ENCODE data around the gene KCNC3.
"Not testable (repeated sequence)": the region's sequence is repeated elsewhere in the genome, so short reads cannot be mapped to it uniquely, and the experiment has no call there.

KCNC3 gene

DNA sequence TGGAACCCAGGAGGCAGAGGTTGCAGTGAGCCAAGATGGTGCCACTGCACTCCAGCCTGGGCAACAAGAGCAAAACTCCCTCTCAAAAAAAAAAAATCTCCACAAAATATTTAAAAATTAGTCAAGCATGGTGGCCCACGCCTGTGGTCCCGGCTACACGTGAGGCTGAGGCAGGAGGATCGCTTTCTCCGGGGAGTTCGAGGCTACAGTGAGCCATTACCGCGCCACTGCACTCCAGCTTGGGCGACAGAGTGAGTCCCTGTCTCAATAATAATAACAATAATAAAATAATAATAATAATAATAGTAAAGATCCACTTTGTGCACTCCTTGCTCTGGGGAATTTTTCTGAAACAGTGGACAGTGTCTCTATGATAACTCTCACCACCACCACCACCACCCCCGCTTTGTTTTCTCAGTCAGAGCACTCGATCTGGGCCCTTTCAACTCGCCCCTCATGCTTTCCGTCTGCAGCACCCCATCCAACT, 27.6 kb upstream of the KCNC3 start:
- DNase-seq (ENCODE audit: extremely low read depth in 1 of 2, low read depth in 1 of 2) = no peak

DNA sequence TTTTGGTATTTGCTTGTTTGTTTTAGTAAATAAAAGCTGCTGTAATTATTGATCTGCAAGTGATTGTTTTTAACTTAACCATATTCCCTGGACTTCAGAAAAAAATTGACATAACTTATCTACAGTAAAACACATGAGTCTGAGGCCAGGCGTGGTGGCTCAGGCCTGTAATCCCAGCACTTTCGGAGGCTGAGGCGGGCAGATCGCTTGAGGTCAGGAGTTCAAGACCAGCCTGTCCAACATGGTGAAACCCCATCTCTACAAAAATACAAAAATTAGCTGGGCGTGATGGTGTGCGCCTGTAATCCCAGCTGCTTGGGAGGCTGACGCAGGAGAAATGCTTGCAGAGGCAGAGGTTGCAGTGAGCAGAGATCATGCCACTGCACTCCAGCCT, 24.3 kb upstream of the KCNC3 start:
- DNase-seq (ENCODE audit: extremely low read depth in 1 of 2, low read depth in 1 of 2) = not testable (repeated sequence)

DNA sequence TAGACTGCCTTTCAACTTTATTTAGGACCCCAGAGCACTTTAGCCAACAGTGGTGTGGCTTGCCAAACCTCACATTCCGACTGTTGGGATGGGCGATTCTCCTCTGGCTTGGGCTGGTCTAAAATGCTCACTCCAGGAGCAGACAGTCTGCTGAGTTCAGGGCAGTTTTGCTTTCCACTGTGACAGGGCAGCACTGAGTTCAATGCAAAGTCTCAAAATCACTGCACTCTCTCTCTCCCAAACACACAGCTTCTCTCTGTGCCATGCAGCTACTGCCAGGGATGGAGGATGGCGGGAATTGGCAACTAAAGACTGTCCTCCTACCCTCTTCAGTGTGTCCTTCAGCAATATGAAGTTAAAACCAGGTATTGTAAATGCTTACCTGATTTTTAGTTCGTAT, 23.1 kb upstream of the KCNC3 start:
- no peak for DNase-seq (ENCODE audit: extremely low read depth in 1 of 2, low read depth in 1 of 2)

DNA sequence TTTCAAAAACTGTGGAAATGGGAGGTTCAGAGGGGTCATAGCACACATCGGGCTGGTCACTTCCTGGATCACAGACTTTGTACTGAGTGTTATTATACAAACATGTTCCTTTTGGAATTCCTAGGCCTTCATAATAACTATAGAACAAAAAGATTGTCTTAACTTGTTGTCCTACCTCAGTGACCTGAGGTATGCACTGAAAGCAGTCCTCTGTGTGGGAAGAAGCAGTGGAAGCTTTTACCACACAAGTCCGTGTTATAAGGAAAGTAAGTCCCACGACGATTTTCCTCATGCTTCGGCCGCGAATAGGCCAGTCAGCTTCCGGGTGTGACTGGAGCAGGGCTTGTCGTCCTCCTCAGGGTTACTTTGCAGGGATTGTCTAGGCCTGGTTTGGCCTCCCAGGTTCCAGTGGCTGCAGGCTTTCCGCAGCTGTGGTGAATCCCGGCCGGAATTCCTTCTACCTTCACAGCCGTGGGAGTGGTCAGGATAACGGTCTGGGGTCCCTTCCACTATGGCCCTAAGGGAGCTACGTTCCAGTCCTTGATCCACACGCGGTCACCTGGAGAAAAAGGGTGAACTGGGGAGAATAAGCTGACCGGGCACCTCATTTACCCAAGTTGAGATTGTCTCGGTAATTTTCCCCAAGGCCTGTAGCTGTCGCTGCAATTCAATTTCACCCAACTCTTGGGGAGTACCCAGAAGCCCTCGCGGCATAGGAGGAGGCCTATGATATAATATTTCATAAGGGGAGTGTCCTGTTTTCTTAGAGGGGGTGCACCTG, 20.3 kb upstream of the KCNC3 start:
- DNase-seq (ENCODE audit: extremely low read depth in 1 of 2, low read depth in 1 of 2) = no peak

DNA sequence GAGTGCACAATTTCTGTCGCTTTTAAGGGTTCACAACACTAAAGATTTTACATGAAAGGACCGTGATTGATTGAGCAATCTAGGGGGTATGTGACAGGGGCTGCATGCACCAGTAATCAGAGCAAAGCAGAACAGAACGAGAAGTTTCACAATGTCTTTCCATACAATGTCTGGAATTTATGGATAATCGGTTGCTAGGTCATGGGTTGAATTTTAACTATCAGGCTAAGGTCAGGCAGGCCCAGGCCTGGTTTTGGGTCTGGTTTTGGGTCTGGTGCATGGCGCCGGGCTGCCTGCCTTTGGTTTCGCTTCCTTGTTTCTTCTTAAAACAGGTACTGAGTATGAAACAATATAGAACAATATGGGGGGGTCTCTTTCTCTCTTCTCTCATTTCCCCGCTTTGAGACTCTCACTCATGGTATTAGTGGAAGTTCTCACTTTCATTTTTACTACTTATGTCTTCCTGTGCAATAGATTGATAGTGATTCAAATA, 18.0 kb upstream of the KCNC3 start:
- not testable (repeated sequence) for DNase-seq (ENCODE audit: extremely low read depth in 1 of 2, low read depth in 1 of 2)

DNA sequence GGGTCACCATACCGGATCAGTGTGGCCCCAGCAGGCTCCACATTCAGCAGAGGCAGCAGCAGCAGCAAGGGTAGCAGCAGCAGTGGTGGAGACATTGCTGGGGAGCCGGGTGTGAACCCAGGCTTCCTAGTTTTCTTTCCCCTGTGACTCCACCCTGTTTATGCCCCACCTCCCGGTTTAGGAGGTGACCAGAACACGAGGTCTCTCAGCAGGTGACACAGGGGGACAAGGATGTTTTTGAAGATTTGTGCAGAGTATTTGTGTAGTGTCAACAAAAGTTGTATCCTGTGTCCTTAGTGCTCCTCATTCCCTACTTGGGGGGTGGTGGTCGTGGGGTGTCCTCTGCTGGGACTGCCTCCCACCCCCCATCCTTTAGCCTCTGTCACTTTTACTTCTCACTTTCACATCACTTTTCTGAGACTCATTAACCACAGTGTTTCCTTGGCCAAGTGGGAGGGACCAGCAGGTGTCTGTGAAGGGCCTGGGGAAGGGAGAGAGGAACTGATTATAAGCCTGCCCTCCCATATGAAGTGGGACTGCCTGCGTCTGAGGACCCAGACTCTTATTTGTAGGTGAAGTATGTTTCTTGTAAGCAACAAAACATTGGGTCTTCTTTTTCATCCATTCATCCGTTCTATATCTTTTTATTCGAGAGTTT, 15.6 kb upstream of the KCNC3 start:
- DNase-seq (ENCODE audit: extremely low read depth in 1 of 2, low read depth in 1 of 2) = no peak

DNA sequence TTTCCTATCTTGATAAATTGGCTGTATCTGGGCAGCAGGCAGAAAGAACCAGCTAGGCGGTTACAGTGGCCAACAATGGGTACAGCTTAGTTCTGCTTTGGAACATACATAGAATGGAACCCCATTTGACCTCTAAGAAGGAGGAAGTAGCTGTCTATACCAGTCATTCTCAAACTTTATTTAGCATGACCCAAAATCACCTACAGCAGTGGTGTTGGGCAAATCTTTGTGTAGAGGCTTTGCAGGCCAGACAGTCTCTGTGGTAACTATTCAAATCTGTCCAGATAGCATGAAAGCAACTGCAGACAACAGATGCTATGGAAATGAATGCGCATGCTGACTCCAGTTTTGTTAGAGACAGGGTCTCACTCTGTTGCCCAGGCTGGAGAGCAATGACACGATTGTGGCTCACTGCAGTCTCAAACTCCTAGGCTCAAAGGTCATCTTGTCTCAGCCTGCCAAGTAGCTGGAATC, 12.0 kb upstream of the KCNC3 start:
- DNase-seq (ENCODE audit: extremely low read depth in 1 of 2, low read depth in 1 of 2) = no peak

DNA sequence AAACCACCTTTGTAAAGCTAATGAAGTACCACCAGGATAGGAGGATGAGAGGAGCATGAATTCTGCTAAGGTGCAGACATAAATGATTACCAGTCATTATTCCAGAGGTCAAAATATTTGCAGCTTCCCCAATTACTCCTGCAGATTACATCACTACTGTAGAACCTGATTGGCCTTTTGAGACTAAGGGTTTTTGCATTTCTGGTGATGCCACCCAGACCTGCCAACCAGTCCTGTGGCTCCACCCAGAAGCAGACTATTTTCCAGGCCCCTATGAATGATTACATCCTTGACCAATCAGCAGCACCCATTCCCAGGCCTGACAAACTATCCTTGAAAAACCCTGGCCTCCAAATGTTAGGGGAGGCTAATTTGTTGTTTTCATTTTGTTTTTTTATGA, 11.2 kb upstream of the KCNC3 start:
- DNase-seq (ENCODE audit: extremely low read depth in 1 of 2, low read depth in 1 of 2) = no peak

DNA sequence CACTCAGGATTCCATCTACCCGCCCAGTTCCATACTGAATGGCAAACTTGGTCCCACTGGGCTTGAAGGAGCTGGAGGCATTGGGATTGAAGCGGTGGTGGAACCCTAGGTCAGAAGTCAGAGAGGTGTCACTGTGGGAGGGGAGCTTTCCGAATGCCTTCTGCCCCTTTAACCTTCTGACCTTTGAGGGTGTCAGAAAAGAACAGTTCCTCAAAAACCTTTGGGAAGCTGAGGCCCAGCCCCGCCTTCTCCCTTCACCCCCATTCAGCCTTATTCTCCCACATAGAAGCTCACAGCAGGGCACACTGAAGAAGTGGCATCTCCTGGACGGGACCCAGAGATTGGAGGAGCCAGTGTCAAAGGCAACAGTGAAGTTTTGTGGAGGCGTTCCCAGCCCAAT, 7.9 kb upstream of the KCNC3 start:
- DNase-seq (ENCODE audit: extremely low read depth in 1 of 2, low read depth in 1 of 2) = not testable (repeated sequence)

DNA sequence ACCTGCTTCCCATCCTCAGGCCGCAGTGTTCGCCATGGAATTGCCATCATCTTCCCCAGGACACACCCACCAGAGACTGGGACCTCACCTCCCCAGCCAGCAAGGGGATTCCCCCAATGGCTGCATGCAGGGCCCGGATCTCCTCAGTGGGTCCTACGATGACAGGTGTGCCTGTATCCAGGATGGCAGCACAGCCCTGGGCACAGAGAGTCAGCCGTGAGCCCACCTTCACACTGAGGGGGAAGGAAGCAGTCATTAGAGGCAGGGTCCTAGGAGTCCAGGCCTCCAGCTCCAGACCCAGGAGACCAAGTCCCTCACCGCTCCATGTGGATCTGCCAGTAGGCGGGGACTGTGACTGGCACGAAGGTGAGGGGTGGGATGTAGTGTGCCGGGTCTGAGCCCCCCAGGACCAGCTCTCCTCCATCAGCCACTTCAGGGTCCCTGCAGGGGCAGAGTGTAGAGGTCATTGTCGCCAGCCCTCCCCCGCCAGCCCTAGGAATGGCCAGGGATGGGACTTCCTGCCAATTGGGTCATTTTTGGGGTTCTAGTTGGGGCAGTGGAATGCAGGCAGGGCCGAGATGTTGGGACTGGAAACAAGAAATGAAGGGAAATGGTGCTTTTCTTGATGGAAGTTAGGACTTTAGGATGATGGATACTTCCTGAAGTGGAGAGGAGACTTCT, 5.7 kb upstream of the KCNC3 start:
- DNase-seq (ENCODE audit: extremely low read depth in 1 of 2, low read depth in 1 of 2) = no peak

DNA sequence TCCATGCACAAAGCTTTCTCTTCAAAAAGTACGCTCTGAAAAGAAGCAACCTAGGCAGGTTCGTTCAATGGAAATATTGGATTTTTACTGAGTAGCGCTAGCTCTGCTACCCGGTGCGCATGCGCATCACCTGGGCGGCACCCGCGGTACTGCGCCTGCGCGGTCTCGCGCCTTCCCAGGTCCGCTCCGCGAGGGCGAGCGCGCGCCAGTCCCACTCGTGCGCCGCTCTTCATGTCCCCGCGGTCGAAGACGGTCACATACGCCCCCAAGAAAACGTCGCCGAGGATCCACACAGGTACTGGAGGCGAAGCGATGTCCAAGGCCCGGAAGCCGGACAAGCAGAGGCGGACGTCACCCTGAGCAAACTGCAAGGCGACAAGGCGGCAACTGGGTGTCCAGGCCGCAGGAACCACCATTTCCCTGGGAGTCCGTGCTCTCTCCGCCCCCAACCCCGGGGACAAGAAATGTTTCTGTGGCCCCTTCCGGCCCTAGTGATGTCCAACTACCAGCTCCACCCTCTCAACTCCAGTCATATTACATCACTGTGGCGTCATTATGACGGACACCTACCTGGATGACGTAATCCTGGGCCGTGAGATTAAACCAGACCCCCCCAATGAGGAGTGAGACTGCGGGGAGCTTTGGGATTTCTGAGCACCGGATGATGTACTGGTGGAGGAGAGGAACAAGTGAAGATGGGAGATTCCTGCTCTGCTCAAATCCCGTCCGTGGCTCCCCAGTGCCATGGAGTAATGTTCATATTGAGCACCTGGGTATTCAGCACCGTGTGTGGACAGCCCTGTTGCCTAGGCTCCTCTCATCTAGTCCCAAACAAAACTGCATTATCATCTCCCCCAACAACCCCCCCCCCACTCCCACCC, 4.8 kb upstream of the KCNC3 start:
- DNase-seq (ENCODE audit: extremely low read depth in 1 of 2, low read depth in 1 of 2) = peak; percentile 27 to 80

DNA sequence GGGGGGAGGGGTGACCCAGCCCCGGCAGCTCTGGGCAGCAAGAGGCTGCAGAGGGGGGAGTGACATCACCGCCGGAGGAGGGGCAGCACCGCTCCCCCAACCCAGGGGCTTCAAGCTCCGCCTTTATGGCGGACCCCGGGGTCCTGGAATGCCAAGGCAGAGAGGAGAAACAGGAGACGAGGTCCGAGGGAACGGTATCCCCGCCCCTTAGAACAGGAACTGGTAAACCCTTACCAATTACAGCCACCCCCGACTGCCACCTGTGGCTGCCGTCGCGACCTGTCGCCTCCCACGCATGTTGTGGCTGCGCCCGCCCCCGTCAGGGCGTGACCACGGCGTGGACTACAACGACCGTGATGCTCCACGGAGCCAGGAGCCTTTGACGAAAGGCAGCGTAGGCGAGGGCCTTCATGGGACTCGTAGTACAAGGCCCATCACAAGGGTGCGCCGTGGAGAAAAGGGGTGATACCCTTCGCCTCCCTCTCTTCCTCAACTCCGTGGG, 4.1 kb upstream of the KCNC3 start:
- DNase-seq (ENCODE audit: extremely low read depth in 1 of 2, low read depth in 1 of 2) = peak; percentile 67 to 80

DNA sequence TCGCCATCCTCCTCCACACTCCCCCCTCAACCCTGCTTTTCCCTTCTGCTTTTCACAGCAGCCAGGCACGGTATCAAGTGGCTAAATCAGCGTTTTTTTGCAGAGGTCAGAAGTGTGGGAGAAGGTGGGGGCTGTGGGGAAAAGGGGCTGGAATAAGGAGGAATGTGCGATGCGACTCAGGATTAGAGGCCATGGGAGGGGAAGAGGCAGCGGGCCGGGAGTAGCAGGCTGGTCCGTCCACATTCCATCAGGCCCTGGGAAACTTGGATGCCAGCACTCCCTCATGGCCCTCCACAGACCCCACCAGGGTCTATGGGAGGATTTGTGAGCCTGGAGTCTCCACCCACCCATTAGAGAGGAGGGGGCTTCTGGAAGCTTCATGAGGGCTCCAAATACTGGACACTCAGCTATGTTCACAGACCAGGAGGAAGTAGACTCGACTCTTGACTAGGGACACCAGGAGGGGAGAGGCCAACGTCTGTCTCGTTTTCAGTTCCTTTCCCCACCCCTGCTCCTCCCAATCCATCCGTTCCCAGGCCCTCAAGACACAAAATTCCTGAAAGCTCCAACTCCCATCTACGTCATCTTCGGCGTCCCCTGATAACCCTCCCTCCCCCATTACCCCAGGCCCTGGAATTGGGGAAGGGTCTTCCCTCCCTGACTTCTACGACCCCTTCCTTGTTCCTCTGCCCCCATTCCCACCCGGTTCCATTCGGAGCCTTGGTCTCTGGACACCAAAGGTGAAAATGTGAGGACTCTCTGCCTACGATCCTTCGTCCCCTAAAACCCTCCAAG, 3.3 kb upstream of the KCNC3 start:
- DNase-seq (ENCODE audit: extremely low read depth in 1 of 2, low read depth in 1 of 2) = no peak

DNA sequence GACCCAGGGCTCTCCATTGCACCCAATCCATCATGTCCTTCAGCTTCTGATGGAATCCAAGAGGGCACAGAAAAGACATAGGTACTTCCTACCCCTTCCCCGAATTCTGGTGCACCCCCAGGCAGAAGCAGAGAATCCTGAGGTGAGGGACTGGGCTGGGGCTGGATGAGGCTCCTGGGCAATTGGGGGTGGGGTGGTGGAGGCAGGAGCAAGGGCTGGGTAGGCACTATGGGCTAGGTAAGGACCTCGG, 2.7 kb upstream of the KCNC3 start:
- DNase-seq (ENCODE audit: extremely low read depth in 1 of 2, low read depth in 1 of 2) = no peak

DNA sequence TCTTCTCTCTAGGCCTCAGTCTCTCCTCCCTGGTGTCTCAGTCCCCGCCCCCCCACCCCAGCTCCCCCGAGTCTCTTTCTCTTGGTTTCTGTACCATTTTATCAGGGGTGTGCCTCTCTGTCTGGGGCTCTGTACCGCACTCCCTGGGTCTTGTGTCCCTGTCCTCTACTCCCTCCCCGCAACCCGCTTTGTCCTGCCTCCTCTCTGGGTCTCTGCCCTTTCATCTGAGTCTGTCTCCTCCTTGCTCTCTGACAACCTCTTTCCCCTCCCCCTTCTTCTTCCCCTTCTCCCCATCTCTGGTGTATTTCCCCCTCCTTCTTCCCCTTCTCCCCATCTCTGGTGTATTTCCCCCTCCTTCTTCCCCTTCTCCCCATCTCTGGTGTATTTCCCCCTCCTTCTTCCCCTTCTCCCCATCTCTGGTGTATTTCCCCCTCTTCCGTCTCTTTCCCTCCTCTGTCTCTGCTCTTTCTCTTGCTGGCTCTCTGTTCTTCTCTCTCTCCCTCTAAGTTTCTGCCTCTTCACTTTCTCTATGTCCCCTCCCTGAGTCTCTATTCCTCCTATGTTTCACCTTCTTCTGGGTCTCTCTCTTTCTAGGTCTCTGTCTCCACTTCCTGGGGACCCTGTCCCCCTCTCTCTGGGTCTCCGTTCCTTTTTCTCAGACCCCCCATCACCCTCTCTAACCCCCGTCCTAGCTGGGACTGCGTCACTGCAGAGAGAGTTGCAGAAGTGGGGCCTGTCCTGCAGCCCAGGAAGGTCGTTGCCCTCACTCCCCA, 2.2 kb upstream of the KCNC3 start:
- DNase-seq (ENCODE audit: extremely low read depth in 1 of 2, low read depth in 1 of 2) = no peak

DNA sequence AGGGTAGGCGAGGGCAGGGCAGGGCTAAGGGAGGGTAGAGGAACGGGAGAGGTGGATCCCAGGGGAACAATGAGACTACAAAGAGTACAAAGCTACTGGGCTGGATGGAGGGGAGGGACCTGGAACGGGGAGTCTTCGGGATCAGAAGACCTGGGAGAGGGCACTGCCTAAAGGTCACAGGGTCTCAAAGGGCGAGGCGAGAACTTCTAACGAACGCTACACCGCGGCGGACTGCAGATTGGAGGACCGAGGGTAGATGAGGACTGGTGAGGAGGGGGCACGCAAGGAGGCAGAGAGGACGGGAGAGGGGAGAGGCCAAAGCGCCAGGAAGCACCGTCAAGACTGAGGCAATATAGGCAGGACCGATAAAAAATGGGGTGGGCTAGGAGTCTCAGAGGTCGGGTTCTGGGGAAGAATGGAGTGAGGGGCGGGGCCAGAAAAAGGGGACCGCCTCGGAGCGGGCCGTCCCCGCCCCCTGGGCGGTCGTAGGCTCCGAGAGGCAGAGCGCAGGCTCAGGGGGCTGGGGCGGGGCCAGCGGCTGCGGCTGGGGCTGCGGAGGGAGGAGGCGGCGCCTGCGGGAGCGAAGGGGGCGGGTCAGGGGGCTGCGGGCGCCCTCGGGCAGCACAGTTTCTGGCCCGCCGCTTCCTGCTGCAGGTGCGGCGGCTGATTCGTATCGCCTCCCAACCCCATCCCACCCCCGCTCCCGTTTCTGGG, 1.3 kb upstream of the KCNC3 start:
- peak; percentile 28 to 73 for DNase-seq (ENCODE audit: extremely low read depth in 1 of 2, low read depth in 1 of 2)

DNA sequence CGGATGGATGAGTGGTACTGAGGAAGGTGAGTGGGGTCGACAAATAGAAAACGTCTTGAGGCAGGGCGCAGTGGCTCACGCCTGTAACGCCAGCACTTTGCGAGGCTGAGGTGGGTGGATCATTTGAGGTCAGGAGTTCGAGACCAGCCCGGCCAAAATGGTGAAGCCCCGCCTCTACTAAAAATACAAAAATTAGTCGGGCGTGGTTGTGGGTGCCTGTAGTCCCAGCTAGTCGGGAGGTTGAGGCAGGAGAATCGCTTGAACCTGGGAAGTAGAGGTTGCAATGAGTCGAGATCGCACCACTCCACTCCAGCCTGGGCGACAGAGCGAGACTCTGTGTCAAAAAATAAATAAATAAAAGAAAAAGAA, 733 bp upstream of the KCNC3 start:
- DNase-seq (ENCODE audit: extremely low read depth in 1 of 2, low read depth in 1 of 2) = not testable (repeated sequence)

DNA sequence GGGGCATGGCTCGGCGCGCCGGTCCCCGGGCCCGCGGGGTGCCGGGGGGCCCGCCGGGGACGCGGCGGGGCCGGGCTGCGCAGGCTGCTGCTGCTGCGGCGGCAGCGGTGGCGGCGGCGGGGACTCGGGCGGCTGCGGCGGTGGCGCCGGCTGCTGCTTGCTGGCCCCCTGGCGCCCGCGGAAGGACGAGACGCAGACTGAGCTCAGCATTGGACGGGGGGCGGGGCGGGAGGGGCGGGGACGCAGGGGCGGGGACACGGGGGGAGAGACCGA, 368 bp downstream of the KCNC3 start:
- no peak for DNase-seq (ENCODE audit: extremely low read depth in 1 of 2, low read depth in 1 of 2)
